HepG2 (cell line): Measurements from ENCODE around the gene CMPK2. TPM values are rescaled to one million over a fixed set of nuclear protein-coding genes. Genes with fewer than 3 reads are reported as not detected.
A peak's percentile ranks its signal among the peaks of the same experiment; 100 is the strongest.

Experiments used
- ATAC-seq: fragments of 200-7000 bp; cut with Tn5 transposase; 3 replicates; pipeline ENCODE4 v1.9.1; 2020; ENCODE audit warnings: mild to moderate bottlenecking, moderate library complexity
- BruUV-seq: library from RNA; stranded (reverse); fragments of 400-500 nt; replicated peaks from 2 replicates; lab custom pipeline; 2021; lab: Mats Ljungman, UMichigan
- CTCF ChIA-PET: fragments of 300-600 bp; formaldehyde crosslinking; extraction: SDS; loops from one replicate; lab custom pipeline; 2021; ENCODE audit warnings: low total read pairs, inconsistent platforms, low intra/inter-chr PET ratio; lab: Yijun Ruan, JAX
- POLR2A ChIA-PET: fragments of 350-600 bp; sonication (Branson Sonifier 250); formaldehyde crosslinking; loops from one replicate; lab custom pipeline; 2020; ENCODE audit warnings: antibody characterized with exemption, inconsistent platforms; lab: Yijun Ruan, JAX
- DNase-seq: peaks from one replicate; pipeline ENCODE4 v3.0.0-alpha.2; 2015; ENCODE audit warnings: low spot score
- FAIRE-seq: peaks from 3 replicates; lab custom pipeline; 2011; peaks lifted over from hg19 to GRCh38; lab: Jason Lieb, UNC
- H2AFZ ChIP-seq: one replicate; pipeline ENCODE4 v1.6.1; 2011; ENCODE audit warnings: low read length, inconsistent platforms
- H3K27ac ChIP-seq: fragments of 300-600 bp; 3 replicates; pipeline ENCODE4 v1.8.0; 2011; ENCODE audit warnings: mixed run types, mild to moderate bottlenecking, mixed read lengths, low read length, inconsistent platforms; ENCODE audit not compliant: insufficient read depth; ENCODE audit errors: extremely low read length
- H3K27me3 ChIP-seq, 2 experiments: fragments of 200-600 bp in 1 of 2; 2 replicates in 1 of 2; 3 replicates in 1 of 2; pipeline versions ENCODE4 v1.6.0 to v1.8.0; 2011; ENCODE audit warnings: low read length in 2 of 2, mild to moderate bottlenecking in 2 of 2, moderate library complexity in 2 of 2, inconsistent platforms in 1 of 2; ENCODE audit not compliant: insufficient read depth in 2 of 2, control insufficient read depth in 1 of 2
- H3K36me3 ChIP-seq, 2 experiments: fragments of 200-600 bp in 1 of 2; replicated peaks in 1 of 2; 2 replicates in 1 of 2; 3 replicates in 1 of 2; pipeline versions ENCODE4 v1.5.1 to v1.8.0; 2011; ENCODE audit warnings: low read length in 2 of 2, inconsistent platforms in 1 of 2; ENCODE audit not compliant: insufficient read depth in 2 of 2, control insufficient read depth in 1 of 2
- H3K4me1 ChIP-seq: 2 replicates; pipeline ENCODE4 v1.5.1; 2012; ENCODE audit warnings: low read length, inconsistent platforms; ENCODE audit not compliant: insufficient read depth
- H3K4me2 ChIP-seq: 2 replicates; pipeline ENCODE4 v1.6.0; 2011; ENCODE audit warnings: low read depth, low read length, inconsistent platforms
- H3K4me3 ChIP-seq, 3 experiments: fragments of 200-600 bp in 1 of 3; sonication (generic), shearing (Covaris generic) in 1 of 3; replicated peaks in 1 of 3; 2 replicates each; pipeline ENCODE4 v1.5.1; 2011 to 2016; ENCODE audit warnings: low read length in 3 of 3, inconsistent platforms in 2 of 3, low read depth in 2 of 3, mild to moderate bottlenecking in 2 of 3, control low read depth in 1 of 3, mixed read lengths in 1 of 3; ENCODE audit not compliant: insufficient read depth in 1 of 3
- H3K79me2 ChIP-seq: one replicate; pipeline ENCODE4 v1.6.1; 2011; ENCODE audit warnings: low read length, inconsistent platforms; ENCODE audit not compliant: insufficient read depth
- H3K9ac ChIP-seq: 2 replicates; pipeline ENCODE4 v1.6.0; 2011; ENCODE audit warnings: mild to moderate bottlenecking, low read depth, low read length, inconsistent platforms; ENCODE audit not compliant: insufficient read depth
- H3K9me3 ChIP-seq: 2 replicates; pipeline ENCODE4 v1.5.1; 2012; ENCODE audit warnings: mild to moderate bottlenecking, low read length
- H4K20me1 ChIP-seq: 2 replicates; pipeline ENCODE4 v1.6.0; 2011; ENCODE audit warnings: inconsistent platforms, mild to moderate bottlenecking, low read length, moderate library complexity; ENCODE audit not compliant: insufficient read depth
- IKZF4 ChIP-seq: sonication (generic); formaldehyde crosslinking; IDR thresholded peaks from 2 replicates; pipeline ENCODE4 v1.5.1; 2020; ENCODE audit warnings: borderline replicate concordance, mild to moderate bottlenecking, low read depth, missing genetic modification reagents; ENCODE audit errors: not compliant biosample characterization
- KAT7 ChIP-seq: IDR thresholded peaks from 2 replicates; pipeline ENCODE4 v1.6.1; 2018; ENCODE audit warnings: borderline replicate concordance, missing compliant biosample characterization
- NFKBIZ ChIP-seq: IDR thresholded peaks from 2 replicates; pipeline ENCODE4 v1.6.1; 2018; ENCODE audit warnings: missing genetic modification reagents, missing compliant biosample characterization
- NR2F2 ChIP-seq: IDR thresholded peaks from 2 replicates; pipeline ENCODE4 v1.6.1; 2012; ENCODE audit warnings: low read depth, inconsistent platforms, borderline replicate concordance
- REPIN1 ChIP-seq: sonication (generic); formaldehyde crosslinking; IDR thresholded peaks from 2 replicates; pipeline ENCODE4 v1.8.0; 2022; ENCODE audit warnings: missing genetic modification reagents, low read depth, mild to moderate bottlenecking, borderline replicate concordance
- ZBTB21 ChIP-seq: sonication (generic); formaldehyde crosslinking; IDR thresholded peaks from 2 replicates; pipeline ENCODE4 v1.4.0; 2020; ENCODE audit warnings: missing genetic modification reagents
- ZFY ChIP-seq: sonication (generic); formaldehyde crosslinking; IDR thresholded peaks from 2 replicates; pipeline ENCODE4 v1.4.0; 2020; ENCODE audit warnings: missing genetic modification reagents
- ZNF12 ChIP-seq: sonication (generic); formaldehyde crosslinking; IDR thresholded peaks from 2 replicates; pipeline ENCODE4 v1.5.0; 2020; ENCODE audit warnings: missing genetic modification reagents
- ZNF24 ChIP-seq: fragments of 450-650 bp; IDR thresholded peaks from 2 replicates; pipeline ENCODE4 v1.6.1; 2017; ENCODE audit warnings: antibody characterized with exemption, mild to moderate bottlenecking
- ZNF317 ChIP-seq: sonication (generic); formaldehyde crosslinking; IDR thresholded peaks from 2 replicates; pipeline ENCODE4 v1.5.0; 2020; ENCODE audit warnings: mild to moderate bottlenecking, missing genetic modification reagents
- WGBS: methylation state at CpG from one replicate; pipeline ENCODE4 v1.1.6; 2017; ENCODE audit warnings: low lambda C conversion rate; 5-methylcytosine and 5-hydroxymethylcytosine counted together
- in situ Hi-C: cut with HindIII; loops from 2 replicates; pipeline ENCODE4 v1.10.0; 2017; ENCODE audit warnings: low pct_unique_long_range_greater_than_20kb; ENCODE audit not compliant: extremely low pct_ligation_motif_present
- intact Hi-C: fragments of 100-400 bp; cut with micrococcal nuclease; formaldehyde crosslinking; loops from one replicate; pipeline ENCODE4 v1.10.0; 2022; ENCODE audit not compliant: unreplicated experiment
- polyA plus RNA-seq, 8 experiments: library from polyadenylated mRNA; depleted of rRNA in 3 of 8; stranded (reverse) in 7 of 8; unstranded in 1 of 8; fragments of >200 nt; fragmentation: Illumina TruSeq in 4 of 8; extraction: Trizol in 4 of 8; gene quantifications; 2 replicates each; pipeline versions ENCODE4 v1.2.1 to v1.2.3, GENCODE V29; 2011 to 2016; ENCODE audit warnings: low read depth in 4 of 8, missing spikeins in 1 of 8, mixed read lengths in 1 of 8; ENCODE audit not compliant: insufficient read depth in 1 of 8
- total RNA-seq, 5 experiments: library from RNA; depleted of rRNA; stranded (reverse); fragments of >200 nt; fragmentation: Illumina TruSeq; extraction: Trizol; gene quantifications; 2 replicates each; pipeline ENCODE4 v1.2.3, GENCODE V29; 2016; ENCODE audit warnings: low read depth in 1 of 5

CMPK2 gene
- total and polyA plus RNA-seq, 2 of the 13 experiments (the other 11 are each of a cell fraction or from before 2014, with no cell fraction given): 0.04 to 1.0 TPM

- TF ChIP-seq NFKBIZ (CRISPR knock-in tag) (no peak), ZNF24 (no peak), ZNF12 (CRISPR knock-in tag) (no peak), ZFY (no peak), NR2F2 (no peak), ZBTB21 (no peak), REPIN1 (CRISPR knock-in tag) (no peak), KAT7 (no peak)
These were observed 33.0 kb downstream of the CMPK2 start (continued) for GRCh38 chr2:6832596-6833299.

GRCh38 chr2:6831229-6831628, 34.5 kb downstream of the CMPK2 start:
- in situ Hi-C loops: no loop called here
- POLR2A ChIA-PET: no interaction called here
- TF ChIP-seq ZNF317 (CRISPR knock-in tag) (peak; percentile 96), IKZF4 (CRISPR knock-in tag) (no peak)

More at GRCh38 chr2:6831229-6831628, 34.5 kb downstream of the CMPK2 start:
- FAIRE-seq (no peak), ATAC-seq (no peak), DNase-seq (no peak)
- H4K20me1 ChIP-seq: no peaks in the 10 kb centered on the region
- intact Hi-C loops: no loop called here
- no peaks in the 10 kb centered on the region for H3K36me3 ChIP-seq
- H3K27me3 ChIP-seq: no peaks in the 10 kb centered on the region
- peaks cover 22% of the 10 kb centered on the region; the same call in 1 of the 2 replicates for H3K9me3 ChIP-seq
- H2AFZ ChIP-seq: no peak overlapping the region
- CTCF ChIA-PET: no interaction called here
- no peaks in the 10 kb centered on the region for H3K4me1 ChIP-seq
- H3K4me3 ChIP-seq: no peak overlapping the region
- no peak overlapping the region for H3K4me2 ChIP-seq
- BruUV-seq: no TSS peak
- H3K27ac ChIP-seq: no peak overlapping the region
- H3K9ac ChIP-seq: no peak overlapping the region
- WGBS: 2% methylated on average over 1 of the region's 1 CpG
- no peaks in the 10 kb centered on the region for H3K79me2 ChIP-seq
